ENCODE data around the gene HOXD4. TPM values are rescaled to one million over a fixed set of nuclear protein-coding genes. Genes with fewer than 3 reads are reported as not detected.

The HOXD4 gene
- total RNA-seq, 6 donors from 2014 or later = 0.79 to 0.81 TPM; not detected in 4

DNA sequence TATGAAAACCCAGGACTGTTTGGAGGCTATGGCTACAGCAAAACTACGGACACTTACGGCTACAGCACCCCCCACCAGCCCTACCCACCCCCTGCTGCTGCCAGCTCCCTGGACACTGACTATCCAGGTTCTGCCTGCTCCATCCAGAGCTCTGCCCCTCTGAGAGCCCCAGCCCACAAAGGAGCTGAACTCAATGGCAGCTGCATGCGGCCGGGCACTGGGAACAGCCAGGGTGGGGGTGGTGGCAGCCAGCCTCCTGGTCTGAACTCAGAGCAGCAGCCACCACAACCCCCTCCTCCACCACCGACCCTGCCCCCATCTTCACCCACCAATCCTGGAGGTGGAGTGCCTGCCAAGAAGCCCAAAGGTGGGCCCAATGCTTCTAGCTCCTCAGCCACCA is 17.8 kb downstream of the HOXD4 start:
- WGBS, 2 donors = 88% methylated on average over 5 of the region's 5 CpGs; no CpG with 5 or more reads in 1 of the 2 donors
- DNase-seq = no peak
- H3K36me3 ChIP-seq = no peaks in the 10 kb centered on the region
- H3K9me3 ChIP-seq = no peaks in the 10 kb centered on the region
- ATAC-seq (ENCODE audit: low FRiP score in 2 of 2) = no peak
- H3K27ac ChIP-seq = no peak overlapping the region
- peaks cover 0 to 37% (median 18%) of the 10 kb centered on the region in 4 donors for H3K27me3 ChIP-seq
- no peak overlapping the region for H3K4me3 ChIP-seq
- TF ChIP-seq POLR2AphosphoS5 (IDR thresholded peaks at IDR 0.05) = no peak
- TF ChIP-seq POLR2A (IDR thresholded peaks at IDR 0.05) = no peak
- TF ChIP-seq, protein P1, sequence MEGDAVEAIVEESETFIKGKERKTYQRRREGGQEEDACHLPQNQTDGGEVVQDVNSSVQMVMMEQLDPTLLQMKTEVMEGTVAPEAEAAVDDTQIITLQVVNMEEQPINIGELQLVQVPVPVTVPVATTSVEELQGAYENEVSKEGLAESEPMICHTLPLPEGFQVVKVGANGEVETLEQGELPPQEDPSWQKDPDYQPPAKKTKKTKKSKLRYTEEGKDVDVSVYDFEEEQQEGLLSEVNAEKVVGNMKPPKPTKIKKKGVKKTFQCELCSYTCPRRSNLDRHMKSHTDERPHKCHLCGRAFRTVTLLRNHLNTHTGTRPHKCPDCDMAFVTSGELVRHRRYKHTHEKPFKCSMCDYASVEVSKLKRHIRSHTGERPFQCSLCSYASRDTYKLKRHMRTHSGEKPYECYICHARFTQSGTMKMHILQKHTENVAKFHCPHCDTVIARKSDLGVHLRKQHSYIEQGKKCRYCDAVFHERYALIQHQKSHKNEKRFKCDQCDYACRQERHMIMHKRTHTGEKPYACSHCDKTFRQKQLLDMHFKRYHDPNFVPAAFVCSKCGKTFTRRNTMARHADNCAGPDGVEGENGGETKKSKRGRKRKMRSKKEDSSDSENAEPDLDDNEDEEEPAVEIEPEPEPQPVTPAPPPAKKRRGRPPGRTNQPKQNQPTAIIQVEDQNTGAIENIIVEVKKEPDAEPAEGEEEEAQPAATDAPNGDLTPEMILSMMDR (IDR thresholded peaks at IDR 0.05) = no peak
- TF ChIP-seq EP300 (IDR thresholded peaks at IDR 0.05) = no peak
- peaks cover 8 to 21% (median 9%) of the 10 kb centered on the region in 4 donors for H3K4me1 ChIP-seq

DNA sequence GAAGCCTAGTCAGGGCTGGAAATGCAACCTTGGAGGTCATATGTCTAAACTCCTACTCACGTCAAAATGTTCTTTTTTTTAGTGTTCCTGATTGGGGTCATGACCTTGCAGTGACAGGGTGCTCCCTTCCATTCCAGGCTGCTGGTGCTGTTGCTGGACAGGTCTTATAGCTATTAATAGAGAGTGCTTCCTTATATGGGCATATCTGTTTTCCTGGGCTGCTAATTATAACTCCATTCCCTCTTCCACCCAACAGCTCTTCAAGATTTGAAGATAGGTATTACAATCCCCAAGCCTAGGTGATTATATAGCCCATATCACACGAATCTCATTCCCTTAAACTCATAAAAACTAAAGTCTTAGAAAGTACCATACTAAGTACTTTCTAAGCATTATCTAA is 18.4 kb downstream of the HOXD4 start:
- no peaks in the 10 kb centered on the region for H3K36me3 ChIP-seq
- DNase-seq (no peak), ATAC-seq (ENCODE audit: low FRiP score in 2 of 2) (no peak)
- H3K4me1 ChIP-seq = peaks cover 8 to 21% (median 9%) of the 10 kb centered on the region in 4 donors
- no peak overlapping the region for H3K27ac ChIP-seq
- 67 to 68% methylated on average over 2 of the region's 2 CpGs for WGBS, 2 donors
- H3K4me3 ChIP-seq = no peak overlapping the region
- TF ChIP-seq POLR2A (IDR thresholded peaks at IDR 0.05) = no peak
- TF ChIP-seq EP300 (IDR thresholded peaks at IDR 0.05) = no peak
- TF ChIP-seq, protein P1 (IDR thresholded peaks at IDR 0.05) = no peak
- TF ChIP-seq POLR2AphosphoS5 (IDR thresholded peaks at IDR 0.05) = no peak
- H3K9me3 ChIP-seq = no peaks in the 10 kb centered on the region
- peaks cover 0 to 35% (median 17%) of the 10 kb centered on the region in 4 donors for H3K27me3 ChIP-seq

DNA sequence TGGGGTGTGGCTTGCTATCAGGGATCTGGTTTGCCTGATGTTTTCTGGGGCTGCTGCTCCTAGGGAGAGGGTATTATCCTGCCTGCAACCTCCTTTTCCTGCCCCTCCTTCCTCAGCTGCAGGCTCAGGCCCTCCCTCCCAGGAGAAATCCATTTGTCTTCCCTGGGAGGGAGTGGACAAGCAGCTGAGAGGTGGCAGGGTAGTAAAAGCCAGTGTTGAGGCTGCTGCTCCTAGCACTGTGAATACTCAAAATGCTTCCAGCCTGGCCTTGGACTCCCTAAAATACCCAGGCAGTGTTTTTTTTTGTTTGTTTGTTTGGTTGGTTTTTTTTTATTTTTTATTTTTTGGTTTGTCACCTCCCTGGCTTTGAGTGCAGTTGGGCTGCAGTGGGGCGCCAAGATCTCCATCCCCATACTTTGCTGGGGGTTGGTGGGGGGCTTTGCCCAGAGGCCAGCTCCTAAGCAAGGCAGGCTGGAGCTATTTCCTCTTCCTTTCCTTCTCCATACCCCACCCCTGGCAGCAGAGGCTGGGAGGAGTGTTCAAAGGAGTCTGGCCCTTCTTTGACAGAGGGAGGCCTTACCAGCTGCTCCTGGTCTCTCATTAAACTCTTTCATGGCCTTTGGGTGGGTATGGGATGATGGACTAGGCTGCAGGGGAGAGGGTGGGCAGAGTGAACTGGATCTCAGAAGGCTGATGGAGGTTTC is 19.4 kb downstream of the HOXD4 start:
- Histone ChIP-seq H3K9me3 (no peaks in the 10 kb centered on the region), H3K27ac (no peak overlapping the region), H3K4me1 (peaks cover 3 to 17% (median 9%) of the 10 kb centered on the region in 4 donors), H3K36me3 (no peaks in the 10 kb centered on the region), H3K4me3 (no peak overlapping the region), H3K27me3 (peaks cover 0 to 29% (median 14%) of the 10 kb centered on the region in 4 donors)
- no peak for DNase-seq
- no peak for ATAC-seq (ENCODE audit: low FRiP score in 2 of 2)
- TF ChIP-seq EP300 (IDR thresholded peaks at IDR 0.05) (no peak), POLR2AphosphoS5 (IDR thresholded peaks at IDR 0.05) (no peak), POLR2A (IDR thresholded peaks at IDR 0.05) (no peak)
- TF ChIP-seq, protein P1 (IDR thresholded peaks at IDR 0.05) = no peak
- WGBS, 2 donors = 67 to 86% methylated on average over 1 of the region's 1 CpG

DNA sequence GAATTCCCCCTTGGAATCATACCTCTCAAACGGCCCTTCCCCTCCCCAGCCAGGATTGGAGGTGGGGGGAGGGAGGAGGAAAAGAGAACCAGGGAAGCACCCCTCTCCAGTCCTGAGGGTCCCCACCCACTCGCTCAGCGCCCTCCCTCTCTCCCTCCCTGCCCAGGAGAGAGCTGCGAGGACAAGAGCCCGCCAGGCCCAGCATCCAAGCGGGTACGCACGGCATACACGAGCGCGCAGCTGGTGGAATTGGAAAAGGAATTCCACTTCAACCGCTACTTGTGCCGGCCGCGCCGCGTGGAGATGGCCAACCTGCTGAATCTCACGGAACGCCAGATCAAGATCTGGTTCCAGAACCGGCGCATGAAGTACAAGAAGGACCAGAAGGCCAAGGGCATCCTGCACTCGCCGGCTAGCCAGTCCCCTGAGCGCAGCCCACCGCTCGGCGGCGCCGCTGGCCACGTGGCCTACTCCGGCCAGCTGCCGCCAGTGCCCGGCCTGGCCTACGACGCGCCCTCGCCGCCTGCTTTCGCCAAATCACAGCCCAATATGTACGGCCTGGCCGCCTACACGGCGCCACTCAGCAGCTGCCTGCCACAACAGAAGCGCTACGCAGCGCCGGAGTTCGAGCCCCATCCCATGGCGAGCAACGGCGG is 20.1 kb downstream of the HOXD4 start:
- Histone ChIP-seq H3K4me3 (peak overlapping the region in 3 of 4 donors; percentile 8 to 27 (median 13)), H3K27ac (no peak overlapping the region), H3K27me3 (peaks cover 0 to 29% (median 14%) of the 10 kb centered on the region in 4 donors), H3K9me3 (no peaks in the 10 kb centered on the region), H3K36me3 (no peaks in the 10 kb centered on the region), H3K4me1 (peaks cover 3 to 17% (median 9%) of the 10 kb centered on the region in 4 donors)
- ATAC-seq (ENCODE audit: low FRiP score in 2 of 2) (peak in 1 of 2 donors; percentile 37), DNase-seq (peak in 1 of 2 donors; percentile 87)
- no peak for TF ChIP-seq POLR2AphosphoS5 (IDR thresholded peaks at IDR 0.05)
- TF ChIP-seq, protein P1 (IDR thresholded peaks at IDR 0.05) = peak in 1 of 6 experiments; percentile 6
- 5 to 13% methylated on average over 20 to 44 of the region's 51 CpGs for WGBS, 2 donors
